Measurements from ENCODE around the gene CLEC4D.

CLEC4D gene

GRCh38 chr12:8563356-8563755, 50.1 kb downstream of the CLEC4D start:
- no peak for TF ChIP-seq TAF1 (IDR thresholded peaks at IDR 0.05; ENCODE audit: borderline replicate concordance, insufficient read depth, low read length)
- no peak for TF ChIP-seq POLR2AphosphoS5 (IDR thresholded peaks at IDR 0.05; ENCODE audit: low read depth, low read length)
- TF ChIP-seq SIN3A (IDR thresholded peaks at IDR 0.05; ENCODE audit: borderline replicate concordance, insufficient read depth, low read length), result no peak
- no peak for TF ChIP-seq REST (IDR thresholded peaks at IDR 0.05; ENCODE audit: insufficient read depth in 1 of 2, low read depth in 2 of 2, low read length in 2 of 2)
- no peak for TF ChIP-seq FOXP2 (optimal IDR thresholded peaks at IDR 0.05; ENCODE audit: borderline replicate concordance, extremely low read depth, extremely low read length, insufficient read depth)

DNA sequence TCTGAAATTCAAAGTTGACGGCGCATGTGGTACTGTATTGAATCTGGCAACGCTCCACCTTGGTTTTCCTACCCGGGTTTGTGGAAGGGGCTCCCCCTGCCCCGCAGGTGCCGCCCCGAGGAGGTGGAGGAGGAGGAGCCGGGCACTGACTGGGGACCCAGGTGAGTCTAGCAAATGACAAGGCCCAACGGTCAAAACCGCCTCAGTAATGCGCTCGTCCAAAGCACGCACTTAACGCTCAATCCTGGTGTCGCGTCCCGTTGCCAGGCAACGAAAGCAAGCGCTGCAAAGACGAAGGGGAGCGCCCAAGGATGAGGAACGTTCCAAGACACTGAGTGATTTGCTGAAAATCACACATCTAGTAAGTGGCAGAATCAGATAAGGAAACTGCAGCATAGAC, 51.4 kb downstream of the CLEC4D start:
- TF ChIP-seq REST (IDR thresholded peaks at IDR 0.05; ENCODE audit: insufficient read depth in 1 of 2, low read depth in 2 of 2, low read length in 2 of 2) (no peak), SIN3A (IDR thresholded peaks at IDR 0.05; ENCODE audit: borderline replicate concordance, insufficient read depth, low read length) (no peak), TAF1 (IDR thresholded peaks at IDR 0.05; ENCODE audit: borderline replicate concordance, insufficient read depth, low read length) (no peak), POLR2AphosphoS5 (IDR thresholded peaks at IDR 0.05; ENCODE audit: low read depth, low read length) (no peak), FOXP2 (optimal IDR thresholded peaks at IDR 0.05; ENCODE audit: borderline replicate concordance, extremely low read depth, extremely low read length, insufficient read depth) (no peak)

DNA sequence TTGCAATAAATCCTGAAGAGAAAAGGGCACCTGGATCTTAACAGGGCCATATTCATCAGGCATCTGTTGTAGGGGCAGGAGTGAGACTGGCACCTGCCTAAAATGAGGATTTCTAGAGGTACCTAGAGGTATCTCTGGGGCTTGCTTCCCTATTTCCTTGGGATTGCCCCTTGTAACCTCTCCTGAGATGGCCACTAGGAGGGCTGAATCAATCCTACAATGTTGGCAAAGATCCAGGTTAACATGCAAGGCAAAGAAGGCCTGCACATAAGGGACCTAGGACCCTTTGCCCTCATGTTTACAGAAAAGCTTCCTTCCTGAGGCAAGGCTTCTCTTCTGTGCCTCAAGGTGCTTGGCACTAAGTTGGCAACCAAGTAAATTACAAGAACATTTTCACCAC, 53.2 kb downstream of the CLEC4D start:
- TF ChIP-seq TAF1 (IDR thresholded peaks at IDR 0.05; ENCODE audit: borderline replicate concordance, insufficient read depth, low read length) (no peak), REST (IDR thresholded peaks at IDR 0.05; ENCODE audit: insufficient read depth in 1 of 2, low read depth in 2 of 2, low read length in 2 of 2) (no peak), SIN3A (IDR thresholded peaks at IDR 0.05; ENCODE audit: borderline replicate concordance, insufficient read depth, low read length) (no peak), POLR2AphosphoS5 (IDR thresholded peaks at IDR 0.05; ENCODE audit: low read depth, low read length) (no peak), FOXP2 (optimal IDR thresholded peaks at IDR 0.05; ENCODE audit: borderline replicate concordance, extremely low read depth, extremely low read length, insufficient read depth) (no peak)

Measured in PFSK-1 (cell line).